NK-92 (cell line): ENCODE measurements around the gene LSMEM2.

ENCODE experiments used
- DNase-seq: peaks from one replicate; lab custom pipeline; 2025; ENCODE audit not compliant: unreplicated experiment; lab: John Stamatoyannopoulos, UW

The LSMEM2 gene

GRCh38 chr3:50320853-50321335 lies 42.0 kb downstream of the LSMEM2 start:
- no peak for DNase-seq

DNA sequence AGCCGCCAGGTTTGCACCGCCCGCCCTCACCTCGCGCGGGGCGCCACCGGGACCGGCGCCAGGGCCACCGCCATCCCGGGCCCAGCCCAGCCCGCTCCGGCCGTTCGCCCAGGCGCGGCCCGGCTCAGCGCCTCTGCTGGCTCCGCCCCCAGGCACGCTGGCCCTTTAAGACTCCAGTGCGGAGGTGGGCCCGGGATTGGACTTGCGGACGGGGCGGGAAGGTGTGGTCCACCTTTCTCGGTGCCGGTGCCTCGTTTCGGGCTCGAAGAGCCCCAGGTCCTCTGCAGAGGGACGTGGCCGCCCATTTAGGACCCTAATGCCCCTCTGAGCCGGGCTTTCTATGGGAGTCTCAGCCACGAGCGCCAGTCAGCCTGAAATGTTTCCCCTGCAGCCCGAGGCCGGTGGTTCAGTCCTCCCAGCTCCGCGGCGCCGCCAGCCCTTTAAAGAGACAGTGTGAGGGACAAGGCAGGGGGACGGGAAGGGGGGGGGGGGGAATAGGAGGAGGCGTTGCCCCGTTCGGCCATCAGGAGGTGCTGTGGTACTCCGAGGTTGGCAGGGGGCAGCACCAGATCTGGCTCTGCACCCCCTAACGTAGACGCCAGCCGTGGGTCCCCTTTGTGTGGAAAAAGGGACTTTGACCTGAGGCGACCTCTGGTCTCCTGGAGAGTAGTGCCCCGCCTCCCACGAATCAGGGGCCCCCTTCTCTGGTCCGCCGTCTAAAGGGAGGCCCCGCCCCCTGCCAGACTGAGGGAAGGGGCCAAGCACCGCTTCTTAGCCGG lies 42.6 kb downstream of the LSMEM2 start:
- DNase-seq: no peak

DNA sequence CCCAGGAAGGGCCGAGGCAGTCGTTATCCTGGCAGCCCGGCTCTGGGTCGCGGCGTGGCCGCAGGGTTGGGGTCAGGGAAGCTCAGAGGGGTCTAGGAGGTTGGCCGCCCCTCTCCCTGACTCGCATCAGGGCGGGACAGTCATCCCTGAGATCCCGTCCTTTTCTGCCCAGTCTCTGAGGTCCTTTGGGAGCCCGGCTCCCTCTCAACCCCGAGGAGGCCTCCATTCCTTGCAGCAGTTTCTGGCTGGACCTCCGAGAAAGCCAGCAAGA lies 43.2 kb downstream of the LSMEM2 start:
- DNase-seq: no peak

- DNase-seq: no peak
Observed at GRCh38 chr3:50322386-50323091, 43.7 kb downstream of the LSMEM2 start, which contains the start of gene HYAL2. Gene HYAL2, minus strand, starts transcription at chr3:50322745. Its CDS starts 2,256 bp downstream, at chr3:50320489.

GRCh38 chr3:50323092-50323600 lies 44.3 kb downstream of the LSMEM2 start:
- no peak for DNase-seq

DNA sequence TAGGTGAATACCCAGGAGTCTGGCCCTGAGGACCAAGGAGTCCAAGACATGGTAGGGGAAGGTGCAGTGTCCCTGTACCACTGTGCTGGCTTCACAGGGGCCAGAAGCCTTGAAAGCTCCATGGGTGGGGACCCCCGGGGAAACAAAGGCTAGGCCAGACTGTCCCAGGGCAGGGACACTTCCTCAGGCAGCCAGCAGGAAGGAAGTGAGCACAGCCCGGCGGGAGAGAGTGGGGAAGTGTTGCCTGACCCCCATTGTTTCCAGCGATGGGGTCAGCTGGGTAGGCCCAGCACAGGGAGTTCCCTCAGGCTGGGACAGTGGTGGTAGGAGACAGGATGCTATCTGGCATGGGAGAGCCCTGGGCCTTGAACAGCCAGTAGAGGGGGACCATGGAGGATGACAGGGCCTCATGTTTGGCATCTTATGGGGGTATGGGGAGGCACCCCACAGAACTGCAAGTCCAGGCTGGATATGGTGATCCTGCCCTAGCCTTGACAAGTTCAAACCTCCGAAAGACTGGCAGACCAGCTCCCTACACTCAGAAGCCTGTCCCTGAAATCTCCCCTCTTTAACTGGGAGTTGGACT lies 44.8 kb downstream of the LSMEM2 start:
- DNase-seq: no peak

- DNase-seq: no peak
Observed at GRCh38 chr3:50324351-50325112, 45.6 kb downstream of the LSMEM2 start.

DNA sequence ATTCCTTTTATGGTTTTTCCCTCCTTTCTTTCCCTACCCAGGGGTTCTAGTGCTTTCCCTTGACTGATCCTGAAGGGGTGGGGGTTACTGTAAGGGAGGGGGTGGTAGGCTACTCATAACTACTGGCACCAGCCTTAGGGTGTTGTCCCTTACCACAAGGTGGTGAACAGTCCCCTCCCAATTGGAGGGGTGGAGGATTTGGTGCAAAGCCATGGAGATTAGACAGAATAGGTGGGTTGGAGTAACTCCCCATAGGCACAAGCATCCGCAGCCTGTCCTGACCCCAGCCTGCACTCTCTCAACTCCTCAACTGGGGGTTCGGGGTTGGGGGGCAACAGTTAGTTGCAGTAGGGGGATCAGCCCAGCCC lies 46.2 kb downstream of the LSMEM2 start:
- DNase-seq: no peak

DNA sequence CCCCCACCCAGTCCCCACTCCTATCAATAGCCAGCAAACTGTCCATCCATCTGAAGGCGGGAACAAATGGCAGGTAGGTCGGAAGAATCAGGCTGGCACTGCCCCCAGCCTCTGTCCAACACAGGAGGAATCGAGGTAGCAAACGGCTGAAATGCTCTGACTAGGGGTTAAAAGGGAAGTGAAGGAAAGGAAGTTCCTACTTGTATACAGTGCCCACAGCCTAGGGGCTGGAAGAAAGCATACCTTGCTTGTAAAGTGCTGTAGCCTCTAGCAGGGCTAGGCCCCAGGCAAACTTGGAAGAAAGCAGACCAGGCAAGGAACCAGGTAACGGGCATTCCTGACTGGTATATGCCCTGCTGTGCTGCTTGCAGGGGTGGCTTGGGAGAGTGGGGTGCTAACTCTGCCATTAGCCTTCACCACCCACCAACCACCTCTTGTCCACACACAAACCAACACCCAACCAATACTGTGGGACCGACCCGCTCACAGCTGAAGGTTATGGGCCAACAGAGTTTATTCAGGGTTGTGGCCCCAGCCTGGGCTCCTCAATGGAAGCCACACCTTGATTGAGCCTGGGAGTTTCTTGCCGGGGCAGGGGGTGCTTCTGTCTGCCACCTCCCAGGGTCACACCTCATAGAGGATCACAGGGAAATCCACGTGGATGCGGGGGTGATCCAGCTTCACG lies 46.8 kb downstream of the LSMEM2 start:
- DNase-seq: no peak

DNA sequence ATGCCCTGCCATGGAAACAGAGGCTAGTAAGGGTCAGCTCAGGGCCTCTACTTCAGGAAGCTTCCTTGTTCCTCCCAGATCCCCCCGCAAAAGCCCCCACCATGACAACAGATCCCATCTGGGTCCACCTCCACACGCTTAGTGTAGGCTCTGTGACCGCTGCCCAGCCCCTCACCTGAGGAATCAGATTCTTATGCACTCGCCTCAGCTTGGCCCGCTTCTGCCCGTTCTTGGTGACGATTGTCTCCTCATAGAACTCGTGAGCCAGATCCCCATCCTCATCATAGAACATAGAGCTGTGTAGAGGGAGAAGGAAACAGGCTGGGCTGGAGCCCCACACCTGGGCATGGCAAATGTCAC lies 47.3 kb downstream of the LSMEM2 start:
- DNase-seq: no peak

DNA sequence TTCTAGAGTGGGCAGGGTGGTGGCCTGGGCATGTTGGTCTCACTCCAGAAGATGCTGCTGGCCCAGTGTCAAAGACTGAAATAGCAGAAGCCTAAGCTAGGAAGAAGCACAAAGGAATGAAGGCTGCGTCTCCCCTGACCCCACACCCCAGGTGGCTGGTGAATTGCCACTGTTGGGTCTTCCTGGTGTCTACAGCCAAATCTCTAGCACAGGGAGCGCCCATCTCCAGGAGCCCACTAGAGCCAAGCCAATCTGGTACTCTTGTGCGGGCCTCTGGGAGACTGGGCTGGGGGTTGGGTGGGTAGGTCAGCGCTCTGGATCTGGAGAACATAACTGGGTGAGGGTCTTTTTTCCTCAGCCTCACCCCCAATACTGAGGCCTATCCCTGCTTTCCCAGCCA lies 48.2 kb downstream of the LSMEM2 start:
- DNase-seq: no peak

- DNase-seq: peak; percentile 42
Observed at GRCh38 chr3:50327943-50328691, 49.2 kb downstream of the LSMEM2 start, which contains the start of gene TUSC2. Gene TUSC2, minus strand, starts transcription at chr3:50328223. Its CDS starts 124 bp downstream, at chr3:50328099.

DNA sequence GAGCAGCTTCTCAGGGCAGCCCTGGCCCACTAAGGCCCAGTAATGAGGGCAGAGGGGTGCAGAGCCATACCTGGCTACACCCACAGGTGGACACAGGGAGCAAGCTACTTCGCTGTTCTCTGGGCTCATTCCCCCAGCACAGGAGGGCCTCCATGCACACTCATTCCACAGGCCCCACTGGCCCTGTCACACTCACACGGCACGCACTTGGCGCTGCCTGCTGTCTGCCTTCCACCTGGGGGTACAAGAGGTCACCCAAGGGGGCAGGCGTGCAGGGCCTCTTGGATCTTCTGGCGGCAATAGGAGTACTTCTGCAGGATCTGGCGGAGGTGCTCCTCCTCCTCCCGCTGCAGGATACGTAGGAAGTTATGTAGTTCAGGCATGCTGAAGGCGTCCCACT lies 51.4 kb downstream of the LSMEM2 start:
- no peak for DNase-seq

DNA sequence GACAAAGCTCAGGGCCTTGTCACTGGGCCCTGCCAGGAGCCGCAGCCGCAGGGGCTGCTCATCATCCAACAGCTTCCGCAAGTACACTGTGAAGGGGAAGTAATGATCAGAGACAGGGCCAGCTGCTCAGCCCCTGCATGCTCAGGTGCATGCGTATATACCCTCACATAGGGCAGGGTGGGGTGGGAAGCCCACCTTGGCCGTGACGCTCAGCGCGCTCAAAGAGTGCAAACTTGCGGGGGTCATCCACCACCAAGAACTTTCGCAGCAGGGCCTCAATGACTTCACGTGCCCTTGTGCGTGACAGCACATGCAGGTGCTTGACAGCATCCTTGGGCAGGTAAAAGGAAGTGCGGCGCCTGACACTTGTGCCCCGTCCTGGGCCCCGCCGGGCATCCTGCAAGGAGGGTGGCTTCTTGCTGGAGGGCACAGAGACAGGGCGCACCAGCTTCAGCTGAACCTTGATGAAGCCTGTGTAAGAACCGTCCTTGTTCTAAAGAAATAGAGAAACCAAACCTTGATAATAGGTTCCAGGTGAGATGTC lies 52.5 kb downstream of the LSMEM2 start:
- DNase-seq: no peak

DNA sequence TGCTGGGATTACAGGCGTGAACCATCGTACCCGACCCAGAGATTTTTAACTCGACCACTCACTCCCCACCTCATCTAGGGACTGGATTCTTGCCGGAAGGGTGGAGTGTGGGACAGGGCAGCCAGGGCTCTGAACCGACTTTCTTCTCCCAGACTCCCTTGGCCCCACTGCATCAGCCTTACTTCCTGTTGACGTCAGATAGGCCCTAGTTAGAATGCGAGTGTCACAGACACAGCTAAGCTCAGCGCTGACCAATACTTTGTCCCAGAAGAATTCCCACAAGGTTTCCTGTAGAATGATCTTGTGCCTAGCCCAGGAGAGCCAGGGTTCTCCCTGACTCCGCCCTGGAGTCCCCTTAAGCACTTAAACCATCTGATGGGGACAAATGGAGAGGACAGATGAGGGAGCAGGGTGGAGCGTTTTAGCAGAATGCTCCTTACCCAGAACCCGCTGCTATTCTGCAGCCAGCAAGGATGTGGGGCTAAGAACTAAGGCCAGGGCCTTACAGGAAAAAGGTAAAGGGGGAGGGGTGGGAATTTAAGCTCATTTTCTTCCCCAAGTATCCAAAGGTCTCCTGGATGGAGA lies 54.9 kb downstream of the LSMEM2 start:
- DNase-seq: no peak

DNA sequence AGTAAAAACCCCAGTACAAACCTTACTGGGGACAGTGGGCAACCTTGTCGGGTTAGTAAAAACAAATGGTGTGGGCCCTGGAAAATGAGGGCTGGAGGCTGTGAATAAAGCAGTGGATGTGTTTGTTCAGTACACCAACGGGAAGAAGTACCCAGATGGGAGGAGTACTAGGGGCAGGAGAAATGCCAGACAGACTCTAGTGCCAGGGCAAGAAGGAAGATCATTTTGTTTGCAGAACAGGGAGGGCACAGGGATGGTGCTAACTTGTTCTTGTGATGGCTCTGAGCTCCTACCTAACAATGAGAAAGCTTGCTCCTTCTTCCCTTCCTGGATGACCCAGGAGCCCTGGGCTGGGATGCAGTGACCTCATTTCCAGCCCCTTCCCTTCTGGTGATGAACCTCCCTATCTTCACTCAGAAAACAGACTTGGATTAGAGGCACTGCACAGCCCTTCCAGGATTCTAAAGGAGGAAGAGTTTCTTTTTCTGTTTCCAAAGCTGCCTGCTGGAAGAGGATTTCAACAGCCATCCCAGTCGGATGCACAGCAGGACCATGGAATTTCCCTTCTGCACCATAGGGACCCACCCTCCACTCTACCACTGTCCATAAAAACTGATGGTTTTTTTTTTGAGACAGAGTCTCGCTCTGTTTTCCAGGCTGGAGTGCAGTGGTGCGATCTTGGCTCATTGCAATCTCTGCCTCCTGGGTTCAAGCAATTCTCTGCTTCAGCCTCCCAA lies 55.6 kb downstream of the LSMEM2 start:
- no peak for DNase-seq

DNA sequence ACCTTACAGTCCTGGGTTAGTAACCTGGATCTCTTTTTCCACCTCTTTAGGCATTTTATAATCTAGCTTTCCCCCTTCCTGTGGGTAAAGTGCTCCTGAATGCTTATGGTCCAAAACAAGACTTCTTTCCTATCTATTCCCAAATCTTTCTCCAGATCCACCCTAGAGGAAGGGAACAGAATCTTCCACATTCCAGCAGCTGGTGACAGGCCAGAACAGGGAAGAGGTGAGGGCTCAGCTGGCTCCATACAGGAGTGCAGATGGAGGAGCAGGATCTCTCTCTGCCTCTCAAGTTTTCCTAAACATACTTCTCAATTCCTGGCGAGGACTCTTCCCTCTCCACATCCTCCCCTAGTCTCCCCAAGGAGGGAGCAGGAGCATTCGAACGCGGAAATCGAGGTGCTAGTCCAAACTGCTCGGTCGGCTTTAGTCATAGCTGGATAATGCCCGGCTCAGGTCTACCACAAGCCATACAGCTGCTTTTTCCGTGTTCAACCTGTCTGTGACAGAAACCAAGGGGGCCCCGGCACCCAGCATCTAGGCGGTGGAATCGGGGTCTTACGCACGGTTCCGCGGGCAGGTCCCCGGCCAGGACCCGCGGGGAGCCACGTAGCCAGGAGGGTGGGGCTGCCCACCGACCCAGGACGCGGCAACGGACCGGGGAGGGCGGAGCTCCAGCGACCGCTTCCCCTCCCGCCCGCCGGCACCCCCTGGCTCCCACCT lies 57.7 kb downstream of the LSMEM2 start:
- no peak for DNase-seq
